H9 (cell line): Measurements from ENCODE around the gene IFT122. TPM values are rescaled to one million over a fixed set of nuclear protein-coding genes. Genes with fewer than 3 reads are reported as not detected.

Experiments
- DNase-seq: peaks from one replicate; pipeline ENCODE4 v3.0.0-alpha.2; 2017
- H2AFZ ChIP-seq: one replicate; pipeline ENCODE4 v1.6.1; 2013; ENCODE audit warnings: mild to moderate bottlenecking, low read length, control low read depth, moderate library complexity
- H2AK5ac ChIP-seq: 2 replicates; pipeline ENCODE4 v1.6.1; 2013; ENCODE audit warnings: low read length, control low read depth, mixed read lengths; ENCODE audit not compliant: insufficient read length
- H2BK120ac ChIP-seq: one replicate; pipeline ENCODE4 v1.6.1; 2013; ENCODE audit warnings: low read depth, mild to moderate bottlenecking, low read length, control low read depth, inconsistent platforms; ENCODE audit not compliant: poor library complexity, severe bottlenecking
- H2BK12ac ChIP-seq: 2 replicates; pipeline ENCODE4 v1.6.1; 2013; ENCODE audit warnings: low read length, control low read depth, mixed read lengths, low read depth; ENCODE audit not compliant: insufficient read length
- H2BK15ac ChIP-seq: 2 replicates; pipeline ENCODE4 v1.6.1; 2013; ENCODE audit warnings: low read depth, low read length, control low read depth
- H2BK20ac ChIP-seq: one replicate; pipeline ENCODE4 v1.6.1; 2013; ENCODE audit warnings: low read depth, mild to moderate bottlenecking, low read length, control low read depth, inconsistent platforms; ENCODE audit not compliant: poor library complexity, severe bottlenecking
- H2BK5ac ChIP-seq: 2 replicates; pipeline ENCODE4 v1.6.1; 2013; ENCODE audit warnings: low read length, control low read depth, mixed read lengths; ENCODE audit not compliant: insufficient read length
- H3K14ac ChIP-seq: 2 replicates; pipeline ENCODE4 v1.6.1; 2013; ENCODE audit warnings: low read length, control low read depth; ENCODE audit not compliant: insufficient read depth
- H3K18ac ChIP-seq: 2 replicates; pipeline ENCODE4 v1.6.1; 2013; ENCODE audit warnings: low read depth, mild to moderate bottlenecking, mixed read lengths, low read length, control low read depth; ENCODE audit not compliant: insufficient read length
- H3K23ac ChIP-seq: 2 replicates; pipeline ENCODE4 v1.6.1; 2013; ENCODE audit warnings: low read length, control low read depth, mixed read lengths, low read depth; ENCODE audit not compliant: insufficient read length
- H3K23me2 ChIP-seq: 2 replicates; pipeline ENCODE4 v1.6.1; 2013; ENCODE audit warnings: low read depth, mild to moderate bottlenecking, mixed read lengths, low read length, control low read depth; ENCODE audit not compliant: insufficient read length, poor library complexity, severe bottlenecking
- H3K27ac ChIP-seq: 2 replicates; pipeline ENCODE4 v1.5.1; 2013; ENCODE audit warnings: low read length, control low read depth, mixed read lengths, low read depth; ENCODE audit not compliant: insufficient read length
- H3K27me3 ChIP-seq: 2 replicates; pipeline ENCODE4 v1.6.1; 2013; ENCODE audit warnings: low read length, control low read depth, inconsistent platforms; ENCODE audit not compliant: insufficient read depth
- H3K4ac ChIP-seq: 2 replicates; pipeline ENCODE4 v1.6.1; 2013; ENCODE audit warnings: low read depth, mild to moderate bottlenecking, control low read depth, inconsistent platforms, low read length, moderate library complexity
- H3K4me1 ChIP-seq: 2 replicates; pipeline ENCODE4 v1.6.1; 2013; ENCODE audit warnings: low read length, control low read depth, inconsistent platforms; ENCODE audit not compliant: insufficient read depth
- H3K4me2 ChIP-seq: 2 replicates; pipeline ENCODE4 v1.6.1; 2013; ENCODE audit warnings: low read length, control low read depth, mixed read lengths; ENCODE audit not compliant: insufficient read length, insufficient read depth
- H3K56ac ChIP-seq: 2 replicates; pipeline ENCODE4 v1.6.1; 2013; ENCODE audit warnings: low read depth, mild to moderate bottlenecking, mixed read lengths, low read length, control low read depth; ENCODE audit not compliant: insufficient read length
- H3K79me1 ChIP-seq: 2 replicates; pipeline ENCODE4 v1.6.1; 2013; ENCODE audit warnings: low read depth, mild to moderate bottlenecking, moderate library complexity, low read length, control low read depth, inconsistent platforms; ENCODE audit not compliant: insufficient read depth, poor library complexity, severe bottlenecking
- H3K79me2 ChIP-seq: 2 replicates; pipeline ENCODE4 v1.6.1; 2013; ENCODE audit warnings: low read length, control low read depth, inconsistent platforms; ENCODE audit not compliant: insufficient read depth
- H3K9ac ChIP-seq: 2 replicates; pipeline ENCODE4 v1.6.1; 2013; ENCODE audit warnings: low read length, control low read depth, mixed read lengths; ENCODE audit not compliant: insufficient read length; ENCODE audit errors: extremely low read depth
- H3K9me3 ChIP-seq: one replicate; pipeline ENCODE4 v1.6.1; 2013; ENCODE audit warnings: low read depth, low read length, inconsistent platforms; ENCODE audit not compliant: control insufficient read depth
- H3T11ph ChIP-seq: one replicate; pipeline ENCODE4 v1.6.1; 2013; ENCODE audit warnings: mild to moderate bottlenecking, low read length, control low read depth, inconsistent platforms
- H4K20me1 ChIP-seq: one replicate; pipeline ENCODE4 v1.6.1; 2013; ENCODE audit not compliant: control insufficient read depth, insufficient read length, insufficient read depth
- H4K5ac ChIP-seq: 2 replicates; pipeline ENCODE4 v1.6.1; 2013; ENCODE audit warnings: low read depth, mild to moderate bottlenecking, mixed read lengths, low read length, control low read depth; ENCODE audit not compliant: insufficient read length
- H4K8ac ChIP-seq: replicated peaks from 2 replicates; pipeline ENCODE4 v1.6.1; 2013; ENCODE audit warnings: low read length, control low read depth, mixed read lengths, low read depth; ENCODE audit not compliant: insufficient read length
- H4K91ac ChIP-seq: 2 replicates; pipeline ENCODE4 v1.6.1; 2013; ENCODE audit warnings: low read depth, mild to moderate bottlenecking, moderate library complexity, mixed read lengths, low read length, control low read depth; ENCODE audit not compliant: insufficient read length
- H3K27ac Mint-ChIP-seq, 3 experiments: 2 replicates in 2 of 3; 3 replicates in 1 of 3; pipeline ENCODE4 v1.8.0; 2020 to 2021; ENCODE audit warnings: mixed read lengths in 3 of 3, mild to moderate bottlenecking in 1 of 3, moderate library complexity in 1 of 3
- H3K27me3 Mint-ChIP-seq: 2 replicates; pipeline ENCODE4 v1.8.0; 2021; ENCODE audit warnings: low read depth, mild to moderate bottlenecking, moderate library complexity, mixed read lengths
- H3K36me3 Mint-ChIP-seq, 3 experiments: 2 replicates in 2 of 3; 3 replicates in 1 of 3; pipeline ENCODE4 v1.8.0; 2020 to 2021; ENCODE audit warnings: low read depth in 3 of 3, mixed read lengths in 3 of 3; ENCODE audit not compliant: insufficient read depth in 1 of 3
- H3K4me1 Mint-ChIP-seq, 2 experiments: 2 replicates each; pipeline ENCODE4 v1.8.0; 2020; ENCODE audit warnings: mixed read lengths in 2 of 2
- H3K4me3 Mint-ChIP-seq, 2 experiments: 2 replicates in 1 of 2; 3 replicates in 1 of 2; pipeline ENCODE4 v1.8.0; 2020 to 2021; ENCODE audit warnings: mild to moderate bottlenecking in 2 of 2, mixed read lengths in 2 of 2, moderate library complexity in 1 of 2
- H3K9me3 Mint-ChIP-seq, 2 experiments: 2 replicates in 1 of 2; 3 replicates in 1 of 2; pipeline ENCODE4 v1.8.0; 2020; ENCODE audit warnings: mild to moderate bottlenecking in 2 of 2, mixed read lengths in 2 of 2, moderate library complexity in 1 of 2
- WGBS: extraction: QIAGEN DNeasy Blood & Tissue Kit; methylation state at CpG from one replicate; pipeline ENCODE4 v1.1.7; 2013; ENCODE audit warnings: missing lambda C conversion rate, low lambda C conversion rate, mixed read lengths; ENCODE audit not compliant: insufficient read length; ENCODE audit errors: extremely low coverage; 5-methylcytosine and 5-hydroxymethylcytosine counted together
- total RNA-seq: library from RNA; stranded (reverse); gene quantifications from 2 replicates; pipeline ENCODE4 v1.2.1, GENCODE V29; 2021
- TF ChIP-seq, protein P1 (sequence below): fragments of 200-600 bp; sonication (generic); conservative IDR thresholded peaks from 3 replicates; pipeline ENCODE4 v1.8.0; 2021; ENCODE audit warnings: antibody characterized with exemption, mild to moderate bottlenecking

IFT122 gene
- total RNA-seq, 1 experiment from 2014 or later: 19.3 TPM

DNA sequence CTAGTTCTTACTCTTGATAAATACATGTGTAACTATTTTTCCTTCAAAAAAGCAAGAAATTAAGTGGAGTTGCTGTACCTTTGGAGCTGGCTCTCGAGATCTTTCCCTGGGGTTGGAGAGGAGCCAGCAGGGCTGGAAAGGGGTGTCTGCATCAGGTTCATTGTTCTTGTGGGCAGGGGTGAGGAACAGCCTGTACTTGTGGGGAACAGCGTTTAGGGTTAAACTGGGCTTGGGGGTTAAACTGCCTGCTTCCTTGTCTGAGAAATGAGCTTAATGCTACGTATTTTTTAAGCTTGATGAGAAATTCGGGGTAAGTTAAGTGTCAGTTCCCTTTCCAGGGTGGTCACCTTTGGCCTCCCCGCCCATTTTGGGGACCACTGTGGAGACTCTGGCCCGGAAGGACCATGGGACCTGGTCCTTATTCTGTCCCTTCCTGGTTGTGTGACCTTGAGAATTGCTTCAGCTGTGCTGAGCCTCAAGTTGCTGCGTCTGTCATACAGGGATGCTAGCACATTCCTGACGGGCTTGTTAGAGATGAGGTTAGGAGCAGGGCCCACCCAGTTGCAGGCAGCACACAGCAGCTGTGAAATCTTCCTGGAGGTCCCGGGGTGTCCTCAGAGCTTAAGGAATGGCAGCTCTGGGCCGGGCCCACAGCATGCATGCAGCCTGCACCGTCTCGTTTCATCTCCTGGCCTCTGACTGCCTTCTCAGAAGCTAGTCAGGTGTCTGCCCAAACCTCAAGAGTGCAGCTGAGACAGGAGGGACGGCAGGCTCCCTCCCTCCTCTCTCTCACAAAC is 114.5 kb downstream of the IFT122 start:
- no peaks in the 10 kb centered on the region for H3K27me3 ChIP-seq
- no peak overlapping the region for H3K18ac ChIP-seq
- no CpG with 5 or more reads among the region's 13 CpGs for WGBS
- H3K4ac ChIP-seq: no peak overlapping the region
- H2BK12ac ChIP-seq: no peak overlapping the region
- Mint-ChIP-seq H3K4me3 (no peak overlapping the region), H3K36me3 (peaks cover 0 to 22% (median 3%) of the 10 kb centered on the region in 3 experiments; a peak in 2 of 7 replicates), H3K4me1 (peaks cover 23 to 59% of the 10 kb centered on the region in 2 experiments), H3K27me3 (no peaks in the 10 kb centered on the region; the same call in 1 of the 2 replicates), H3K9me3 (no peaks in the 10 kb centered on the region), H3K27ac (peak overlapping the region in 1 of 3 experiments; percentile 67; a peak in 3 of 7 replicates)
- no peak overlapping the region for H3K4me2 ChIP-seq
- no peak overlapping the region for H3T11ph ChIP-seq
- no peaks in the 10 kb centered on the region for H3K9me3 ChIP-seq
- H3K9ac ChIP-seq: no peak overlapping the region
- H4K20me1 ChIP-seq: no peaks in the 10 kb centered on the region
- H3K27ac ChIP-seq: no peak overlapping the region
- no peak for DNase-seq
- H2AFZ ChIP-seq: no peak overlapping the region
- H3K23me2 ChIP-seq: no peaks in the 10 kb centered on the region
- no peak overlapping the region for H2BK15ac ChIP-seq
- TF ChIP-seq, protein P1, sequence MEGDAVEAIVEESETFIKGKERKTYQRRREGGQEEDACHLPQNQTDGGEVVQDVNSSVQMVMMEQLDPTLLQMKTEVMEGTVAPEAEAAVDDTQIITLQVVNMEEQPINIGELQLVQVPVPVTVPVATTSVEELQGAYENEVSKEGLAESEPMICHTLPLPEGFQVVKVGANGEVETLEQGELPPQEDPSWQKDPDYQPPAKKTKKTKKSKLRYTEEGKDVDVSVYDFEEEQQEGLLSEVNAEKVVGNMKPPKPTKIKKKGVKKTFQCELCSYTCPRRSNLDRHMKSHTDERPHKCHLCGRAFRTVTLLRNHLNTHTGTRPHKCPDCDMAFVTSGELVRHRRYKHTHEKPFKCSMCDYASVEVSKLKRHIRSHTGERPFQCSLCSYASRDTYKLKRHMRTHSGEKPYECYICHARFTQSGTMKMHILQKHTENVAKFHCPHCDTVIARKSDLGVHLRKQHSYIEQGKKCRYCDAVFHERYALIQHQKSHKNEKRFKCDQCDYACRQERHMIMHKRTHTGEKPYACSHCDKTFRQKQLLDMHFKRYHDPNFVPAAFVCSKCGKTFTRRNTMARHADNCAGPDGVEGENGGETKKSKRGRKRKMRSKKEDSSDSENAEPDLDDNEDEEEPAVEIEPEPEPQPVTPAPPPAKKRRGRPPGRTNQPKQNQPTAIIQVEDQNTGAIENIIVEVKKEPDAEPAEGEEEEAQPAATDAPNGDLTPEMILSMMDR: no peak
- H3K56ac ChIP-seq: no peak overlapping the region
- H2BK120ac ChIP-seq: no peak overlapping the region
- H3K79me2 ChIP-seq: no peaks in the 10 kb centered on the region
- H4K5ac ChIP-seq: no peak overlapping the region
- no peaks in the 10 kb centered on the region; the same call in 1 of the 2 replicates for H3K4me1 ChIP-seq
- peak overlapping the region; percentile 51; the same call in 1 of the 2 replicates for H3K14ac ChIP-seq
- no peak overlapping the region for H3K23ac ChIP-seq
- no peak overlapping the region for H2BK5ac ChIP-seq
- H2BK20ac ChIP-seq: no peak overlapping the region
- H3K79me1 ChIP-seq: no peaks in the 10 kb centered on the region
- no peak overlapping the region for H4K8ac ChIP-seq
- no peak overlapping the region for H2AK5ac ChIP-seq
- H4K91ac ChIP-seq: no peak overlapping the region
